Measurements from ENCODE around the gene SEPTIN12. TPM values are rescaled to one million over a fixed set of nuclear protein-coding genes. Genes with fewer than 3 reads are reported as not detected.

The SEPTIN12 gene
- total RNA-seq, 2 experiments from 2014 or later: not detected

- DNase-seq (no peak), ATAC-seq (ENCODE audit: poor library complexity) (no peak)
- Histone ChIP-seq H3K4me3 (ENCODE audit: low read length) (no peak overlapping the region), H3K4me1 (ENCODE audit: insufficient read depth, low read length) (no peaks in the 10 kb centered on the region), H3K27ac (ENCODE audit: low read depth in 1 of 2, low read length in 2 of 2) (no peak overlapping the region), H3K9me3 (ENCODE audit: control insufficient read depth in 1 of 2, insufficient read depth in 1 of 2, low read length in 2 of 2) (no peaks in the 10 kb centered on the region), H3K27me3 (ENCODE audit: control insufficient read depth in 1 of 2, insufficient read depth in 2 of 2, low read length in 2 of 2) (no peaks in the 10 kb centered on the region), H3K36me3 (ENCODE audit: insufficient read depth, low read length) (peaks cover 72% of the 10 kb centered on the region)
- H3K27ac Mint-ChIP-seq: no peak overlapping the region
- TF ChIP-seq CTCF (IDR thresholded peaks at IDR 0.05): no peak
- intact Hi-C loops (cut with DNase I, micrococcal nuclease): no loop called here
- no peaks in the 10 kb centered on the region for H3K27me3 Mint-ChIP-seq
- H3K9me3 Mint-ChIP-seq: no peaks in the 10 kb centered on the region
- H3K36me3 Mint-ChIP-seq (ENCODE audit: low read depth): peaks cover 75% of the 10 kb centered on the region
- no peak overlapping the region for H3K4me3 Mint-ChIP-seq
- POLR2A ChIA-PET: interaction anchor here (0.6 to 1.7 kb wide), 2 partner anchors 11 to 12 kb away, joined by 4 read pairs; partner anchors contain the start of gene ROGDI
- no peaks in the 10 kb centered on the region for H3K4me1 Mint-ChIP-seq (ENCODE audit: low read depth)
- CTCF ChIA-PET: no interaction called here
Observed at GRCh38 chr16:4814046-4814445, 25.9 kb upstream of the SEPTIN12 start.

- Mint-ChIP-seq H3K4me1 (ENCODE audit: low read depth) (no peaks in the 10 kb centered on the region), H3K9me3 (no peaks in the 10 kb centered on the region), H3K4me3 (no peak overlapping the region), H3K27ac (no peak overlapping the region), H3K36me3 (ENCODE audit: low read depth) (peaks cover 74% of the 10 kb centered on the region), H3K27me3 (no peaks in the 10 kb centered on the region)
- H3K27me3 ChIP-seq (ENCODE audit: control insufficient read depth in 1 of 2, insufficient read depth in 2 of 2, low read length in 2 of 2): no peaks in the 10 kb centered on the region
- POLR2A ChIA-PET: interaction anchor here (1.7 kb wide), 1 partner anchor 11 kb away, joined by 4 read pairs; the partner anchor contains the start of gene ROGDI
- intact Hi-C loops (cut with DNase I, micrococcal nuclease): no loop called here
- no peak for TF ChIP-seq CTCF (IDR thresholded peaks at IDR 0.05)
- H3K36me3 ChIP-seq (ENCODE audit: insufficient read depth, low read length): peaks cover 66% of the 10 kb centered on the region
- H3K27ac ChIP-seq (ENCODE audit: low read depth in 1 of 2, low read length in 2 of 2): no peak overlapping the region
- ATAC-seq (ENCODE audit: poor library complexity) (no peak), DNase-seq (no peak)
- H3K4me1 ChIP-seq (ENCODE audit: insufficient read depth, low read length): no peaks in the 10 kb centered on the region
- no peak overlapping the region for H3K4me3 ChIP-seq (ENCODE audit: low read length)
- no peaks in the 10 kb centered on the region for H3K9me3 ChIP-seq (ENCODE audit: control insufficient read depth in 1 of 2, insufficient read depth in 1 of 2, low read length in 2 of 2)
- CTCF ChIA-PET: no interaction called here
Observed at GRCh38 chr16:4813251-4814003, 25.3 kb upstream of the SEPTIN12 start.

GRCh38 chr16:4811773-4812172, 23.6 kb upstream of the SEPTIN12 start:
- no peaks in the 10 kb centered on the region for H3K9me3 ChIP-seq (ENCODE audit: control insufficient read depth in 1 of 2, insufficient read depth in 1 of 2, low read length in 2 of 2)
- H3K4me1 ChIP-seq (ENCODE audit: insufficient read depth, low read length): no peaks in the 10 kb centered on the region
- Mint-ChIP-seq H3K27ac (no peak overlapping the region), H3K36me3 (ENCODE audit: low read depth) (peaks cover 74% of the 10 kb centered on the region), H3K4me1 (ENCODE audit: low read depth) (no peaks in the 10 kb centered on the region), H3K27me3 (no peaks in the 10 kb centered on the region), H3K9me3 (no peaks in the 10 kb centered on the region), H3K4me3 (no peak overlapping the region)
- TF ChIP-seq CTCF (IDR thresholded peaks at IDR 0.05): no peak
- no peak for ATAC-seq (ENCODE audit: poor library complexity)
- peaks cover 66% of the 10 kb centered on the region for H3K36me3 ChIP-seq (ENCODE audit: insufficient read depth, low read length)
- no peak overlapping the region for H3K4me3 ChIP-seq (ENCODE audit: low read length)
- H3K27ac ChIP-seq (ENCODE audit: low read depth in 1 of 2, low read length in 2 of 2): no peak overlapping the region
- POLR2A ChIA-PET: no interaction called here
- DNase-seq: no peak
- intact Hi-C loops (cut with DNase I, micrococcal nuclease): no loop called here
- CTCF ChIA-PET: no interaction called here
- H3K27me3 ChIP-seq (ENCODE audit: control insufficient read depth in 1 of 2, insufficient read depth in 2 of 2, low read length in 2 of 2): no peaks in the 10 kb centered on the region
